Endothelial cell of hepatic sinusoid (primary cell): Measurements from ENCODE around the gene PPP2R2C.

Experiments
- in situ Hi-C: cut with HindIII; loops from 2 replicates; pipeline ENCODE4 v1.10.0; 2017; ENCODE audit warnings: low sequenced_read_pairs

PPP2R2C gene

DNA sequence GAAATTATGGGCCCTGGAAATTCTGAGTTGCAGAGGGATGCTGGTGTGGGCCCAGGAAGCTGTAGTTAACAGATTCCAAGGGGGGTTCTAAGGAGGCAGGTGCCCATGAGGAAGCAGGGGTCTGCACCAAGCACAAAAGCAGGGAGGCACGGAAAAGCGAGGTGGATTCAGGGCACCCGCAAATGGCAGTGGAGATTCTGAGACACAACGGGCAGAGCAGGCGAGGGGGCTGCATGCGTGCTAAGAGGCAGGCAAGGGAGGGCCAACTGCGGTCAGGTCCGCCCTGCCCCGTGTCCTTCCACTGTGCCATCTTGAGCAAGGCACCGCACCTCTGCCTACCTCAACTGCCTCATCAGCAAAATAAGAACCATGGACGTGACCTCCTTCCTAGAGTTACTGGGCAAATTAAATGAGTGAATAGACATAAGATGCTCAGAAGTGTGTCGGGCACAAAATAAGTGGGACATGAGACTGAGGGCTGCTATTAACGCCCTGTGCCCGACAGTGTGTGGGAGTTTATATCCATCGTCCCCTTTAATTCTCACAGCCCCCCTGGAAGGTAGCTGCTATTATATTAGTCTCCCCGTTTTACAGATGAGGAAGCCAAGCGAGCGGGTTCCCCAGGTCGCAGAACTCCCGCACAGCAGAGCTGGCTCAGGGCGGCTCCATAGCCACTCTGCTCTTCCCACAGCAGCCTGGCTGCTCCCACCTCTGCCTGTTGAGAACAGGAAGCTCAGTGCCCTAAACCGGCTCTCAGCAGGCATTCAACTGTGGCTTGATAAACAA is 67.6 kb downstream of the PPP2R2C start:
- in situ Hi-C loops = no loop called here

GRCh38 chr4:6403400-6403685 is 69.1 kb downstream of the PPP2R2C start:
- in situ Hi-C loops = no loop called here

- in situ Hi-C loops = no loop called here
Measured at GRCh38 chr4:6402566-6403399, 69.6 kb downstream of the PPP2R2C start.

GRCh38 chr4:6401797-6402196 is 70.6 kb downstream of the PPP2R2C start:
- in situ Hi-C loops = no loop called here

GRCh38 chr4:6396696-6397236 is 75.6 kb downstream of the PPP2R2C start:
- in situ Hi-C loops = no loop called here

DNA sequence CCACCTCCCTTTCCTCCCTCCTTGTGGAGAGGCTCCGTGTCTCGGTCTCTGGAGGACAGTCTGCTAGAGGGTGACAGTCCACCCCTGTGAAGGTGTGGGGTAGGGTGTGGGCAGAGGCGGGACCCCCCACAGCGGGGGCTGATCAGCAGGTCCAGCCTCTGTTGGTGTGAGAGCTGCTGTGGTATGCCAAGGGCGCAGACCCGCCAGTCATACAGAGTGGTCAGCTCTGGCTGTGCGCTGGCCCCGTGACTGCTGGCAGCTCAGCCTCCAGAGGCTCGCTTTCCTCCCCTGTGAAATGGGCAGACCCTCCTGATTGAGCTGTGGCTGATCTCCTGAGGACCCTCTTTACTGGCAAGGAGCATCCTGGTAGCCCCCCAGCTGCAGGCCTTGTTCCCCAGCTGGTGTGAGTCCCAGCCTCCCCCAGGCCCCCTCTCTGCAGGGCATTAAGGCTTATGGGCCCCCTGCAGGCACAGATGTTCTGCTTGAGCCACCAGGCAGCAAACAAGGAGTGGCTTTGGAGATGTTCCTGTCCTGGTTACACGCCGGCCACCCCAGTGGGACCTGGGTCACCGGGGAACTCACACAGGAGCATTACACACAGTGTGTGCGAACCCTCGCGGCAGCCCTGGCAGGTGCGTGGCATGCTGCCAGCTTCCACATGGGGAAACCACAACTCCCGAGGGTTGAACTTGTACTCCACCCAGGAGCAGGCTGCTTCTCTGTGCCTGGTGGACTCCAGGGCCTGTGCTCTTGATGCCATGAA is 76.8 kb downstream of the PPP2R2C start:
- in situ Hi-C loops = no loop called here

DNA sequence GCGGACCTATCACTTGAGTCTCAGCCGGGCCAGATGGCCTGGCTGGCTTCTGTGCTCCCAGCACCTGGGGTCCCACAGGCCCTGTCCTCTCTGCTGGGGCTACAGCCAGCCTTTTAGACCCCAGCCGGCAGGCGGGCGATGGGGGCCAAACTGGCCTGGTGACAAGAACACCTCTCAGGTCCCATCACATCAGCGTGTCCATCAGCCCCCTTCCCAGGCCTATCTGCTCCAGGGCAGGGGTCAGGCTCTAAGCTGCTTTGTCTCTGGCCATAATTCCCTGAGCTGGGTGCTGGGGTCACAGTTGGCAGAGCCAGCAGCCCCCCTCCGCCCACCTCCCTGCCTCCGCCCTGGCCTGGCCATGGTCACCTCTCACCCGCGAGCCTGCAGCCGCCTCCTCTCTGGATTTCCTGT is 77.7 kb downstream of the PPP2R2C start:
- in situ Hi-C loops = no loop called here

GRCh38 chr4:6393544-6394475 is 78.6 kb downstream of the PPP2R2C start:
- in situ Hi-C loops = no loop called here

GRCh38 chr4:6393066-6393465 is 79.3 kb downstream of the PPP2R2C start:
- in situ Hi-C loops = no loop called here

- in situ Hi-C loops = no loop called here
Measured at GRCh38 chr4:6392407-6392806, 80.0 kb downstream of the PPP2R2C start.

DNA sequence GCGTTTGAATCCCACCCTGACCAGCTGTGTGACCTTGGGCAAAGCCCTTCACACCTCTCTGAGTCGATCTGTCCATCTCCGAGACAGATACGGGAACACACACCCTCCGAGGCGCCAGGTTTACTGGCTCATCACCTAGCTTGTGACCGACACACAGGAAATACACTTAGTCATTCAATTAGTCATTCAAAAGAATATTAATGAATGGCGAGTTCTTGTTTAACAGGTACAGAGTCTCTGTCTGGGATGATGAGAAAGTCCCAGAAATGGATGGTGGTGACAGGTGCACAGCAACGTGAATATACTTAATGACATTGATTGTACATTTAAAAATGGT is 80.6 kb downstream of the PPP2R2C start:
- in situ Hi-C loops = no loop called here

DNA sequence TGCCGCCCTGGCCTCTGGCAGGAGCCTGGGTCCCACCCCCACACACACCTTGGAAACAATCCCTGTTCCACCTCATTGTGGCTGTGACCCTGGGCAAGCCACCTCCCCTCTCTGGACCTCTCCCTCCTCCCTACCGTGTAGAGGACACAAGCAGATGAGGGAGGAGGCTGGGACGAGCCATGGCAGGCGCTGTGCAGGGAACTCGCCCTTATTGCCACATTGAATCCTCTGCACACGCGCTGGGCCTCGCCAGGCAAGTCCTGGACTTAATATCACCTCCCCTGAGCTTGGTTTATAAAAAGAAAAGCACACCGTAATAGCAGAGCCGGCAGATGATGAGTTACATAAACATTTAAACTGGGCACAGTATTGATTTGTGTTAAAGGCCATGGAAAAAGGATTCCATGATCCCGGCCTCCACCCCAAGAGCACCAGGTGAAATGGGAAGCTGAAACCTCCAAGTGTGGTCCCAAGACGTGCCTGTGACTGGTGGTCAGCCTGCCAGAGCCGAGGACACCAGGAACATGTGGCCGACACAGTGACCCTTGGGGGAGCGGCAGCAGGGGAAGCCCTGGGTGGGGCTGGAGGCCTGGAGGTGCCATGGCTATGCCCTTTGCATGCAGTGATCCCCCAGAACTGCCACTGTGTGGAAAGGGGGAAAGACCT is 81.1 kb downstream of the PPP2R2C start:
- in situ Hi-C loops = no loop called here

GRCh38 chr4:6390356-6390755 is 82.1 kb downstream of the PPP2R2C start:
- in situ Hi-C loops = no loop called here

DNA sequence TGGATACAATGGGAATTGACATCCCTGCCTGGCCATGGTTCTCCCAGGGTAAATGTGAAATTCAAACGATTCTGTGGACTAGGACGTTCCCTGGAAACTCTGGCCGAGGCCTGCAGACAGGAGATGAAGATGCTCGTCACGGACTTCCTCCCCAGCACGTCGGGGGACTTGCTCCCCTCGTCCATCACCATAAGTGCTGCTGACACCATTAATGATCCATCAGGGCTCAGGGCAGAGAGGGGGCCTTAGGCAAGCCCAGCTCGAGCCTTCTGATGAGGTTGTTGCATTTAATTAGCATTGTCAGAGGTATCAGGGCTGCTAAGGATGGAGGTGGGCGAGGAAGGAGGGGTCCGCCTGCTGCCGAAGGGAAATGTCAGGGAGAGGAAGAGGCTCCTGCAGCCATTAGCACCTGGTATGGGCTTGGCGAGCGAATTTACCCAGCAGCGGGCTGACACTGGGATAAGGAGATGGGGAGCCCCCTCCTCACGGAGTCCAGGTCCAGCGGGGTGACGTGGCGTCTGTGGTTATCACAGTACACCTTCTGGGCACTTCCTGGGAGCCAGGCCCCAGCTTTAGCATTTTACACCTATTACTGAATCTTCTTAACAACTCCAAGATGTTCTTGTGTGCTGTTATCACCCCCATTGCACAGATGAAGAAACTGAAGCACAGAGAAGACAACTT is 83.1 kb downstream of the PPP2R2C start:
- in situ Hi-C loops = no loop called here

GRCh38 chr4:6388713-6389112 is 83.7 kb downstream of the PPP2R2C start:
- in situ Hi-C loops = no loop called here

DNA sequence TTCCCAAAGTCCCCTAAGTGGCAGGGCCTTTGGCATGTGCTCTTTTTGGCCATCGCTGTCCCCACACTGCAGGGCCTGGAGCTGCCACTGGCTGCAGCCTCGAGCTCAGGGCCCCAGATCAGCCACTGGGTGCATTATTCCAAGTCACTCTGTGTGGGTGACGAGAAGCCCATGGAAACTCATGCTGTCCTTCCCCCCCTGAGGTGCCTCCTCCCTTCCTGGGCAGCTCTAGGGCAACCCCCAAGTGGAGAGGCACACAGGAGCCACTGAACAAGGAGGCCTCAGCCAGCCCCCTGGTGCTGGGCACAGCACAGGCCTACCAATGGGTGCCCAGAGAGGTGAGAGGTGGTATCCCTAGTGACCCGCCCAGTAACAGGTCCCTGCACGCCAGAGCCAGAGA is 84.5 kb downstream of the PPP2R2C start:
- in situ Hi-C loops = no loop called here

DNA sequence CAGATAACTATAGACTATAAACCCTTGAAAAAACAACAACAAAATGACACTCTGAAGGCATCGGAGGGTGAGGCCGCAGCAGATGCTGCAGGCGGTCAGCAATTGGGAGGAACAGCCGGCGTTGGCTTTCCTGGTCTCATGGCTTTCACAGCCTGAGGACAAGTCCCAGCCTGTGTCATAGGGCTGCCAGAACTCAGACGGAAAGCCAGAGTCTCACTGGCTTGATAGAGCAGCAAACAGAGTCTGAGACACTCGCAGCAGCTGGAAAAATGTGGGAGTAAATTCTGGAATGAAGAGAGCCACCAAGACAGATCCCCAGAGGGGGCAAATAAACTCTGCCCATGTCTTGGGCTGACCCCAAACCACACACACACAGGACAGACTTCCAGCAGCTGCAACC is 86.3 kb downstream of the PPP2R2C start:
- in situ Hi-C loops = no loop called here

- in situ Hi-C loops = no loop called here
Measured at GRCh38 chr4:6385288-6385687, 87.1 kb downstream of the PPP2R2C start.

- in situ Hi-C loops = no loop called here
Measured at GRCh38 chr4:6384541-6384940, 87.9 kb downstream of the PPP2R2C start.
